Measurements from ENCODE around the gene DGKE. TPM values are rescaled to one million over a fixed set of nuclear protein-coding genes. Genes with fewer than 3 reads are reported as not detected.

DGKE gene
- total and polyA plus RNA-seq, 2 of the 8 experiments (the other 6 are each of a cell fraction or from before 2014, with no cell fraction given) = 1.7 to 7.4 TPM

DNA sequence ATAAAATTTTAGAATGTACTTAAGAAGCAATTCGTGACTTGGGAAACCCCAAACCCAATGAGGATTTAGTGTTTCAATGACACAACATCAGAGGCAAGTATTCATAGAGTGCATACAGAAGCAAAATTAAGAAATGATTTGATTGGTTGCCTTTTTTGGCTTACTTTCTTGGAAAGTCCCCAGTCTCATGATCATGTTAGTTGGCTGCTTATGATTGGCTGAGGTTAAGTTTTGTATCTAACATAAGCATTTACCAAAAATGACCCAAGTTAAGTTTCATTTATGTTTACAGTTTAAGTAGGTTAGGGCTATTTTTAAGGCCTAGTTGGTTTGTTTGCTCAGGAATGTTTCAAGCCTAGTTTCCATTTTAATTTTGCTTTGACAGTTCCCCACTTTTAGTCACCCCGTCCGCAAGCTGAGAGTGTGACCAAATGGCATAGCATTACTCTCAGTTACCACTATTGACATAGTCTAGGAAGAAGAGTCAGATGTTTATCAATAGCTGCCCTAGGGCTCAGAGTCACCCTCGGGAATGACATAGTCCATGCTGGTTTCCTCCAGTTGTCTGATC is 36.2 kb downstream of the DGKE start:
- CTCF ChIA-PET (ENCODE audit: partially characterized antibody) = interaction anchor here (0.6 to 1.7 kb wide), 3 partner anchors 20 to 1264 kb away, joined by 3 to 4 read pairs (median 3); no protein-coding TSS in a partner anchor
- POLR2A ChIA-PET (ENCODE audit: partially characterized antibody) = interaction anchor here (0.5 to 1.5 kb wide), 2 partner anchors 11 to 20 kb away, joined by 3 to 6 read pairs; no protein-coding TSS in a partner anchor

More for the DNA sequence above, 36.2 kb downstream of the DGKE start:
- Histone ChIP-seq H2BK20ac (ENCODE audit: low read length) (no peak overlapping the region), H3K9me3 (ENCODE audit: insufficient read depth in 2 of 2, low read depth in 1 of 2, low read length in 1 of 2) (no peaks in the 10 kb centered on the region), H2BK12ac (ENCODE audit: low read depth, low read length) (no peak overlapping the region), H3K23ac (ENCODE audit: insufficient read length) (no peak overlapping the region), H3K18ac (ENCODE audit: extremely low read depth, low read length) (no peak overlapping the region), H3K56ac (replicated peaks; ENCODE audit: insufficient read length, low read depth, low read length) (no peak overlapping the region), H4K8ac (ENCODE audit: extremely low read depth, insufficient read depth, low read length) (no peak overlapping the region), H3K4ac (replicated peaks; ENCODE audit: insufficient read length, low read depth, low read length) (no peak overlapping the region), H3K36me3 (ENCODE audit: control insufficient read depth in 2 of 4, insufficient read depth in 4 of 4, low read length in 3 of 4) (no peaks in the 10 kb centered on the region), H2BK5ac (ENCODE audit: low read depth, low read length) (no peak overlapping the region), H3K23me2 (ENCODE audit: low read depth, low read length) (no peaks in the 10 kb centered on the region), H2BK15ac (ENCODE audit: low read length) (no peak overlapping the region), H4K20me1 (replicated peaks in 1 of 2; ENCODE audit: control insufficient read depth in 1 of 2, insufficient read depth in 2 of 2, low read length in 2 of 2) (no peaks in the 10 kb centered on the region), H3K79me2 (ENCODE audit: control insufficient read depth in 1 of 2, insufficient read depth in 2 of 2, low read length in 2 of 2) (no peaks in the 10 kb centered on the region), H3K4me3 (ENCODE audit: extremely low read depth in 1 of 4, insufficient read depth in 2 of 4, low read depth in 3 of 4, low read length in 4 of 4) (no peak overlapping the region), H3K79me1 (ENCODE audit: low read depth, low read length) (no peaks in the 10 kb centered on the region), H3K14ac (ENCODE audit: insufficient read length) (no peak overlapping the region), H2BK120ac (replicated peaks; ENCODE audit: low read depth, low read length) (no peak overlapping the region), H3K27me3 (replicated peaks in 1 of 4; ENCODE audit: control insufficient read depth in 3 of 4, extremely low read depth in 1 of 4, insufficient read depth in 3 of 4, low read length in 3 of 4) (no peaks in the 10 kb centered on the region), H2AFZ (ENCODE audit: low read length) (no peak overlapping the region), H4K5ac (ENCODE audit: insufficient read length, low read depth, low read length) (no peak overlapping the region), H4K91ac (replicated peaks; ENCODE audit: insufficient read length, low read length) (no peak overlapping the region), H3K27ac (ENCODE audit: low read depth, low read length) (no peak overlapping the region), H3K4me2 (ENCODE audit: insufficient read depth in 1 of 2, low read depth in 2 of 2, low read length in 2 of 2) (no peak overlapping the region), H3K4me1 (replicated peaks in 1 of 4; ENCODE audit: control insufficient read depth in 3 of 4, insufficient read depth in 4 of 4, low read length in 3 of 4) (peaks cover 0 to 2% (median 0%) of the 10 kb centered on the region in 4 experiments; a peak in 1 of 7 replicates), H3K9ac (replicated peaks in 1 of 4; ENCODE audit: extremely low read depth in 1 of 4, low read depth in 3 of 4, low read length in 3 of 4) (no peak overlapping the region), H2AK5ac (ENCODE audit: low read depth, low read length) (no peak overlapping the region)
- WGBS, 2 experiments (ENCODE audit: extremely low coverage in 1 of 2, insufficient coverage in 1 of 2, insufficient read length in 1 of 2, insufficient replicate concordance in 2 of 2, low coverage in 1 of 2, low lambda C conversion rate in 2 of 2, missing lambda C conversion rate in 1 of 2) = 88% methylated on average over 4 of the region's 4 CpGs; no CpG with 5 or more reads in 1 of the 2 experiments
- no peak for FAIRE-seq
- TF ChIP-seq EZH2 (IDR thresholded peaks at IDR 0.05; ENCODE audit: low read depth, low read length, severe bottlenecking) (no peak), JUND (IDR thresholded peaks at IDR 0.05; ENCODE audit: low read length) (no peak), TAF1 (IDR thresholded peaks at IDR 0.05; ENCODE audit: low read depth, low read length) (no peak), RBBP5 (IDR thresholded peaks at IDR 0.05; ENCODE audit: borderline replicate concordance, low read depth, low read length) (no peak), CTBP2 (IDR thresholded peaks at IDR 0.05; ENCODE audit: borderline replicate concordance, insufficient read depth, insufficient read length, low read length) (no peak), KDM1A (IDR thresholded peaks at IDR 0.05; ENCODE audit: borderline replicate concordance, low read length) (no peak), SIRT6 (IDR thresholded peaks at IDR 0.05; ENCODE audit: low read length) (no peak)
- DNase-seq (ENCODE audit: low read depth in 1 of 2, low spot score in 2 of 2) = no peak
